ENCODE measurements around the gene SV2B. TPM values are rescaled to one million over a fixed set of nuclear protein-coding genes. Genes with fewer than 3 reads are reported as not detected.

Gene SV2B
- total and polyA plus RNA-seq, 2 experiments from 2014 or later = 0.06 to 0.76 TPM

DNA sequence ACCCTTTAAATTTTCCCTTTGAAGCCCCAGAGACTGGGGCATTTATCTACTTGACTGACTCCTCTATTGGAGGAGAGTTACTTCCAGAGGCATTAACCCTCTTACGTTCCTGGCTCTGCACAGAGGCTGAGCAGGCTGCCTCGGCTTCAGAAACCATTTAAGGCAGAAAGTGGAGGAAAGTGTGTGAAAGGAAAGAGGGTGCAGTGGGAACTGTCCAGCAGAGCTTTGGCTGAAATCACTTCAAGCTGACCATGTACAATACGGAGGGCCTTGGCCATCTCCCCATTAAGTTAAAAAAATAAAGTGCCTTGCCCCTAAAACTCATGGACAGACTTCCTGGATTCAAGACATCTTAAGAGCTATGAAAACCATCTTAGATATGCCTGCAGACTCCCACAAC lies 238.7 kb downstream of the SV2B start:
- ATAC-seq (peak; percentile 86), DNase-seq (ENCODE audit: low spot score) (peak; percentile 67)
- Histone ChIP-seq H3K4me2 (no peak overlapping the region), H3K4me1 (ENCODE audit: insufficient read depth) (no peaks in the 10 kb centered on the region), H3K4me3 (no peak overlapping the region), H3K27me3 (ENCODE audit: insufficient read depth) (no peaks in the 10 kb centered on the region), H2AFZ (0 out of 2 replicates have a peak overlapping the region, but pooled peaks have one; percentile 63), H3F3A (replicated peaks; ENCODE audit: low read depth) (no peaks in the 10 kb centered on the region), H3K27ac (ENCODE audit: low read depth) (no peak overlapping the region), H4K20me1 (replicated peaks; ENCODE audit: insufficient read depth) (no peaks in the 10 kb centered on the region; the same call in 1 of the 2 replicates), H3K9me2 (ENCODE audit: insufficient read depth) (no peaks in the 10 kb centered on the region), H3K79me2 (replicated peaks; ENCODE audit: insufficient read depth) (no peaks in the 10 kb centered on the region), H3K36me3 (ENCODE audit: insufficient read depth) (no peaks in the 10 kb centered on the region)
- TF ChIP-seq EZH2 (IDR thresholded peaks at IDR 0.05; ENCODE audit: low read depth, unreplicated experiment) (no peak), STAT1 (IDR thresholded peaks at IDR 0.05; ENCODE audit: unreplicated experiment) (no peak)
- TF ChIP-seq, protein P1, sequence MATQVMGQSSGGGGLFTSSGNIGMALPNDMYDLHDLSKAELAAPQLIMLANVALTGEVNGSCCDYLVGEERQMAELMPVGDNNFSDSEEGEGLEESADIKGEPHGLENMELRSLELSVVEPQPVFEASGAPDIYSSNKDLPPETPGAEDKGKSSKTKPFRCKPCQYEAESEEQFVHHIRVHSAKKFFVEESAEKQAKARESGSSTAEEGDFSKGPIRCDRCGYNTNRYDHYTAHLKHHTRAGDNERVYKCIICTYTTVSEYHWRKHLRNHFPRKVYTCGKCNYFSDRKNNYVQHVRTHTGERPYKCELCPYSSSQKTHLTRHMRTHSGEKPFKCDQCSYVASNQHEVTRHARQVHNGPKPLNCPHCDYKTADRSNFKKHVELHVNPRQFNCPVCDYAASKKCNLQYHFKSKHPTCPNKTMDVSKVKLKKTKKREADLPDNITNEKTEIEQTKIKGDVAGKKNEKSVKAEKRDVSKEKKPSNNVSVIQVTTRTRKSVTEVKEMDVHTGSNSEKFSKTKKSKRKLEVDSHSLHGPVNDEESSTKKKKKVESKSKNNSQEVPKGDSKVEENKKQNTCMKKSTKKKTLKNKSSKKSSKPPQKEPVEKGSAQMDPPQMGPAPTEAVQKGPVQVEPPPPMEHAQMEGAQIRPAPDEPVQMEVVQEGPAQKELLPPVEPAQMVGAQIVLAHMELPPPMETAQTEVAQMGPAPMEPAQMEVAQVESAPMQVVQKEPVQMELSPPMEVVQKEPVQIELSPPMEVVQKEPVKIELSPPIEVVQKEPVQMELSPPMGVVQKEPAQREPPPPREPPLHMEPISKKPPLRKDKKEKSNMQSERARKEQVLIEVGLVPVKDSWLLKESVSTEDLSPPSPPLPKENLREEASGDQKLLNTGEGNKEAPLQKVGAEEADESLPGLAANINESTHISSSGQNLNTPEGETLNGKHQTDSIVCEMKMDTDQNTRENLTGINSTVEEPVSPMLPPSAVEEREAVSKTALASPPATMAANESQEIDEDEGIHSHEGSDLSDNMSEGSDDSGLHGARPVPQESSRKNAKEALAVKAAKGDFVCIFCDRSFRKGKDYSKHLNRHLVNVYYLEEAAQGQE (IDR thresholded peaks at IDR 0.05; ENCODE audit: unreplicated experiment) = peak; percentile 88
- H3K36me3 Mint-ChIP-seq (ENCODE audit: low read depth) = no peaks in the 10 kb centered on the region
- H3K4me1 Mint-ChIP-seq = no peaks in the 10 kb centered on the region
- peaks cover 2% of the 10 kb centered on the region for H3K27me3 Mint-ChIP-seq (ENCODE audit: insufficient read depth, low read depth, poor library complexity)
- no peak overlapping the region for H3K27ac Mint-ChIP-seq
- H3K9me3 Mint-ChIP-seq = no peaks in the 10 kb centered on the region
- no peak overlapping the region for H3K4me3 Mint-ChIP-seq

DNA sequence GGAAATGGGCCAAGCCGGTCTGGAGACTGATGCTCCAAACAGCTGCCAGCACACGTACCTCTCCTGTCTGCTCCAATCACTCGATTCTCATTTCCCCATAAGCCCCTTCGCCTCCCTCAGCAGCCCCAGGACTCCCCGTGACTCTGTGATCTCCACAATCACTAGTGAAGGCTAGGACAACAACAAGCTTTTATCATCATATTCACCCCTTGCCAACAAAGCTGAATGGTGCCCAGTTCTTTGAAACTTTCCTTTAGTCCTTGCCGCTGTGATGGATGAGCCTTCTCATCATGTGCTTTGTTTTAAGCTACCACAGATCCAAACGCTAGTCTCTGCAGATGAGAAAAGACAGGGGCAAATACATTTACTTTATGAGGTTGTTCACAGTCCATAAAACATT lies 242.0 kb downstream of the SV2B start:
- Mint-ChIP-seq H3K27me3 (ENCODE audit: insufficient read depth, low read depth, poor library complexity) (peaks cover 2% of the 10 kb centered on the region), H3K27ac (no peak overlapping the region)
- no peak for ATAC-seq
- TF ChIP-seq POLR2AphosphoS5 (IDR thresholded peaks at IDR 0.05; ENCODE audit: low read depth) (no peak), ZNF331 (CRISPR knock-in tag; IDR thresholded peaks at IDR 0.05; ENCODE audit: low read depth) (no peak), EZH2phosphoT487 (IDR thresholded peaks at IDR 0.05; ENCODE audit: unreplicated experiment) (no peak), CREB1 (CRISPR knock-in tag; IDR thresholded peaks at IDR 0.05; ENCODE audit: low read depth) (no peak), ZNF114 (CRISPR knock-in tag; IDR thresholded peaks at IDR 0.05) (no peak), STAT1 (IDR thresholded peaks at IDR 0.05; ENCODE audit: unreplicated experiment) (no peak)
- TF ChIP-seq, protein P2, sequence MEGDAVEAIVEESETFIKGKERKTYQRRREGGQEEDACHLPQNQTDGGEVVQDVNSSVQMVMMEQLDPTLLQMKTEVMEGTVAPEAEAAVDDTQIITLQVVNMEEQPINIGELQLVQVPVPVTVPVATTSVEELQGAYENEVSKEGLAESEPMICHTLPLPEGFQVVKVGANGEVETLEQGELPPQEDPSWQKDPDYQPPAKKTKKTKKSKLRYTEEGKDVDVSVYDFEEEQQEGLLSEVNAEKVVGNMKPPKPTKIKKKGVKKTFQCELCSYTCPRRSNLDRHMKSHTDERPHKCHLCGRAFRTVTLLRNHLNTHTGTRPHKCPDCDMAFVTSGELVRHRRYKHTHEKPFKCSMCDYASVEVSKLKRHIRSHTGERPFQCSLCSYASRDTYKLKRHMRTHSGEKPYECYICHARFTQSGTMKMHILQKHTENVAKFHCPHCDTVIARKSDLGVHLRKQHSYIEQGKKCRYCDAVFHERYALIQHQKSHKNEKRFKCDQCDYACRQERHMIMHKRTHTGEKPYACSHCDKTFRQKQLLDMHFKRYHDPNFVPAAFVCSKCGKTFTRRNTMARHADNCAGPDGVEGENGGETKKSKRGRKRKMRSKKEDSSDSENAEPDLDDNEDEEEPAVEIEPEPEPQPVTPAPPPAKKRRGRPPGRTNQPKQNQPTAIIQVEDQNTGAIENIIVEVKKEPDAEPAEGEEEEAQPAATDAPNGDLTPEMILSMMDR (conservative IDR thresholded peaks at IDR 0.05; ENCODE audit: low read depth in 2 of 2) = no peak
- TF ChIP-seq, protein P3, sequence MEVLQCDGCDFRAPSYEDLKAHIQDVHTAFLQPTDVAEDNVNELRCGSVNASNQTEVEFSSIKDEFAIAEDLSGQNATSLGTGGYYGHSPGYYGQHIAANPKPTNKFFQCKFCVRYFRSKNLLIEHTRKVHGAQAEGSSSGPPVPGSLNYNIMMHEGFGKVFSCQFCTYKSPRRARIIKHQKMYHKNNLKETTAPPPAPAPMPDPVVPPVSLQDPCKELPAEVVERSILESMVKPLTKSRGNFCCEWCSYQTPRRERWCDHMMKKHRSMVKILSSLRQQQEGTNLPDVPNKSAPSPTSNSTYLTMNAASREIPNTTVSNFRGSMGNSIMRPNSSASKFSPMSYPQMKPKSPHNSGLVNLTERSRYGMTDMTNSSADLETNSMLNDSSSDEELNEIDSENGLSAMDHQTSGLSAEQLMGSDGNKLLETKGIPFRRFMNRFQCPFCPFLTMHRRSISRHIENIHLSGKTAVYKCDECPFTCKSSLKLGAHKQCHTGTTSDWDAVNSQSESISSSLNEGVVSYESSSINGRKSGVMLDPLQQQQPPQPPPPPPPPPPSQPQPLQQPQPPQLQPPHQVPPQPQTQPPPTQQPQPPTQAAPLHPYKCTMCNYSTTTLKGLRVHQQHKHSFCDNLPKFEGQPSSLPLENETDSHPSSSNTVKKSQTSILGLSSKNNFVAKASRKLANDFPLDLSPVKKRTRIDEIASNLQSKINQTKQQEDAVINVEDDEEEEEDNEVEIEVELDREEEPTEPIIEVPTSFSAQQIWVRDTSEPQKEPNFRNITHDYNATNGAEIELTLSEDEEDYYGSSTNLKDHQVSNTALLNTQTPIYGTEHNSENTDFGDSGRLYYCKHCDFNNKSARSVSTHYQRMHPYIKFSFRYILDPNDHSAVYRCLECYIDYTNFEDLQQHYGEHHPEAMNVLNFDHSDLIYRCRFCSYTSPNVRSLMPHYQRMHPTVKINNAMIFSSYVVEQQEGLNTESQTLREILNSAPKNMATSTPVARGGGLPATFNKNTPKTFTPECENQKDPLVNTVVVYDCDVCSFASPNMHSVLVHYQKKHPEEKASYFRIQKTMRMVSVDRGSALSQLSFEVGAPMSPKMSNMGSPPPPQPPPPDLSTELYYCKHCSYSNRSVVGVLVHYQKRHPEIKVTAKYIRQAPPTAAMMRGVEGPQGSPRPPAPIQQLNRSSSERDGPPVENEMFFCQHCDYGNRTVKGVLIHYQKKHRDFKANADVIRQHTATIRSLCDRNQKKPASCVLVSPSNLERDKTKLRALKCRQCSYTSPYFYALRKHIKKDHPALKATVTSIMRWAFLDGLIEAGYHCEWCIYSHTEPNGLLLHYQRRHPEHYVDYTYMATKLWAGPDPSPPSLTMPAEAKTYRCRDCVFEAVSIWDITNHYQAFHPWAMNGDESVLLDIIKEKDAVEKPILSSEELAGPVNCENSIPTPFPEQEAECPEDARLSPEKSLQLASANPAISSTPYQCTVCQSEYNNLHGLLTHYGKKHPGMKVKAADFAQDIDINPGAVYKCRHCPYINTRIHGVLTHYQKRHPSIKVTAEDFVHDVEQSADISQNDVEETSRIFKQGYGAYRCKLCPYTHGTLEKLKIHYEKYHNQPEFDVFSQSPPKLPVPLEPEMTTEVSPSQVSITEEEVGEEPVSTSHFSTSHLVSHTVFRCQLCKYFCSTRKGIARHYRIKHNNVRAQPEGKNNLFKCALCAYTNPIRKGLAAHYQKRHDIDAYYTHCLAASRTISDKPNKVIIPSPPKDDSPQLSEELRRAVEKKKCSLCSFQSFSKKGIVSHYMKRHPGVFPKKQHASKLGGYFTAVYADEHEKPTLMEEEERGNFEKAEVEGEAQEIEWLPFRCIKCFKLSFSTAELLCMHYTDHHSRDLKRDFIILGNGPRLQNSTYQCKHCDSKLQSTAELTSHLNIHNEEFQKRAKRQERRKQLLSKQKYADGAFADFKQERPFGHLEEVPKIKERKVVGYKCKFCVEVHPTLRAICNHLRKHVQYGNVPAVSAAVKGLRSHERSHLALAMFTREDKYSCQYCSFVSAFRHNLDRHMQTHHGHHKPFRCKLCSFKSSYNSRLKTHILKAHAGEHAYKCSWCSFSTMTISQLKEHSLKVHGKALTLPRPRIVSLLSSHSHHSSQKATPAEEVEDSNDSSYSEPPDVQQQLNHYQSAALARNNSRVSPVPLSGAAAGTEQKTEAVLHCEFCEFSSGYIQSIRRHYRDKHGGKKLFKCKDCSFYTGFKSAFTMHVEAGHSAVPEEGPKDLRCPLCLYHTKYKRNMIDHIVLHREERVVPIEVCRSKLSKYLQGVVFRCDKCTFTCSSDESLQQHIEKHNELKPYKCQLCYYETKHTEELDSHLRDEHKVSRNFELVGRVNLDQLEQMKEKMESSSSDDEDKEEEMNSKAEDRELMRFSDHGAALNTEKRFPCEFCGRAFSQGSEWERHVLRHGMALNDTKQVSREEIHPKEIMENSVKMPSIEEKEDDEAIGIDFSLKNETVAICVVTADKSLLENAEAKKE (CRISPR knock-in tag; IDR thresholded peaks at IDR 0.05) = no peak

More for the DNA sequence above, 242.0 kb downstream of the SV2B start:
- H3K4me1 ChIP-seq (ENCODE audit: insufficient read depth) = no peaks in the 10 kb centered on the region
- H3K36me3 ChIP-seq (ENCODE audit: insufficient read depth) = no peaks in the 10 kb centered on the region
- no peak overlapping the region for H3K4me2 ChIP-seq
- no peaks in the 10 kb centered on the region for H3K27me3 ChIP-seq (ENCODE audit: insufficient read depth)
- H3K79me2 ChIP-seq (replicated peaks; ENCODE audit: insufficient read depth) = no peaks in the 10 kb centered on the region
- Mint-ChIP-seq H3K4me1 (no peaks in the 10 kb centered on the region), H3K9me3 (no peaks in the 10 kb centered on the region), H3K4me3 (no peak overlapping the region), H3K36me3 (ENCODE audit: low read depth) (no peaks in the 10 kb centered on the region)
- H2AFZ ChIP-seq = no peak overlapping the region
- no peaks in the 10 kb centered on the region for H3K9me2 ChIP-seq (ENCODE audit: insufficient read depth)
- no peak for DNase-seq (ENCODE audit: low spot score)
- no peaks in the 10 kb centered on the region for H3F3A ChIP-seq (replicated peaks; ENCODE audit: low read depth)
- no peaks in the 10 kb centered on the region; the same call in none of the 2 replicates for H4K20me1 ChIP-seq (replicated peaks; ENCODE audit: insufficient read depth)
- H3K4me3 ChIP-seq = no peak overlapping the region
- H3K27ac ChIP-seq (ENCODE audit: low read depth) = no peak overlapping the region
